Measurements from ENCODE around the gene RNU4-1.

The RNU4-1 gene

GRCh38 chr12:120259418-120260202, 33.4 kb downstream of the RNU4-1 start:
- no peak for TF ChIP-seq CTCF (IDR thresholded peaks at IDR 0.05)

- no peak for TF ChIP-seq CTCF (IDR thresholded peaks at IDR 0.05)
These were observed 34.6 kb downstream of the RNU4-1 start for GRCh38 chr12:120258323-120258896.

GRCh38 chr12:120257041-120257821, 35.8 kb downstream of the RNU4-1 start:
- no peak for TF ChIP-seq CTCF (IDR thresholded peaks at IDR 0.05)

GRCh38 chr12:120254809-120255208, 38.2 kb downstream of the RNU4-1 start:
- TF ChIP-seq CTCF (IDR thresholded peaks at IDR 0.05) = no peak

GRCh38 chr12:120252071-120252906, 40.7 kb downstream of the RNU4-1 start:
- TF ChIP-seq CTCF (IDR thresholded peaks at IDR 0.05) = no peak

GRCh38 chr12:120249875-120250795, 42.9 kb downstream of the RNU4-1 start:
- no peak for TF ChIP-seq CTCF (IDR thresholded peaks at IDR 0.05)

Data from LNCAP (cell line).